AG09309 (cell line): ENCODE measurements around the gene AK9.

Experiments used
- DNase-seq: peaks from one replicate; pipeline ENCODE4 v3.0.0-alpha.2; 2010; ENCODE audit warnings: low read depth
- H3K4me3 ChIP-seq: 2 replicates; pipeline ENCODE4 v1.5.1; 2011; ENCODE audit warnings: mild to moderate bottlenecking, low read depth, low read length, moderate library complexity; ENCODE audit not compliant: control insufficient read depth
- TF ChIP-seq, protein P1 (sequence below): IDR thresholded peaks from 2 replicates; pipeline ENCODE4 v1.5.1; 2011; ENCODE audit warnings: mild to moderate bottlenecking, low read depth, low read length, inconsistent platforms; ENCODE audit not compliant: insufficient read depth, control insufficient read depth; ENCODE audit errors: missing control alignments

Gene AK9

DNA sequence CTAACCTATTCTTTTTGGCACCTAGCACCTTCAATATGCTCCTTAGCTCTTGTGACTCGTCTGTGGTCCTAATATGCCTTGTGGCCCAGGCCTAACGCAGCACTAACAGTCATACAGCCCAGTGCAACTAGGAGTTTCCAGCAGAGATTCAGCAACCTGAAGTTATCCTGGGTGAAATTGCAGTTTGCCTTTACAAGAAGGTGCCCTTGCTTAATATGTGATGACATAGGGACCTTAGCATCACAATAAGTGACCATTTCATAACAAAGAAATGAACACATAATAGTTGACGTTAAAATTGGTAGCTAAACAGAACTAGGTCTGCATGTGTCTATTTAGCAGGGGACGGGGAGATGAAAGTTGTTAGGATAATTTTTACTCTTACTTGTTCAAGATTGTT, 10.2 kb upstream of the AK9 start:
- H3K4me3 ChIP-seq, result no peak overlapping the region
- DNase-seq, result no peak
- TF ChIP-seq, protein P1, sequence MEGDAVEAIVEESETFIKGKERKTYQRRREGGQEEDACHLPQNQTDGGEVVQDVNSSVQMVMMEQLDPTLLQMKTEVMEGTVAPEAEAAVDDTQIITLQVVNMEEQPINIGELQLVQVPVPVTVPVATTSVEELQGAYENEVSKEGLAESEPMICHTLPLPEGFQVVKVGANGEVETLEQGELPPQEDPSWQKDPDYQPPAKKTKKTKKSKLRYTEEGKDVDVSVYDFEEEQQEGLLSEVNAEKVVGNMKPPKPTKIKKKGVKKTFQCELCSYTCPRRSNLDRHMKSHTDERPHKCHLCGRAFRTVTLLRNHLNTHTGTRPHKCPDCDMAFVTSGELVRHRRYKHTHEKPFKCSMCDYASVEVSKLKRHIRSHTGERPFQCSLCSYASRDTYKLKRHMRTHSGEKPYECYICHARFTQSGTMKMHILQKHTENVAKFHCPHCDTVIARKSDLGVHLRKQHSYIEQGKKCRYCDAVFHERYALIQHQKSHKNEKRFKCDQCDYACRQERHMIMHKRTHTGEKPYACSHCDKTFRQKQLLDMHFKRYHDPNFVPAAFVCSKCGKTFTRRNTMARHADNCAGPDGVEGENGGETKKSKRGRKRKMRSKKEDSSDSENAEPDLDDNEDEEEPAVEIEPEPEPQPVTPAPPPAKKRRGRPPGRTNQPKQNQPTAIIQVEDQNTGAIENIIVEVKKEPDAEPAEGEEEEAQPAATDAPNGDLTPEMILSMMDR, result no peak

DNA sequence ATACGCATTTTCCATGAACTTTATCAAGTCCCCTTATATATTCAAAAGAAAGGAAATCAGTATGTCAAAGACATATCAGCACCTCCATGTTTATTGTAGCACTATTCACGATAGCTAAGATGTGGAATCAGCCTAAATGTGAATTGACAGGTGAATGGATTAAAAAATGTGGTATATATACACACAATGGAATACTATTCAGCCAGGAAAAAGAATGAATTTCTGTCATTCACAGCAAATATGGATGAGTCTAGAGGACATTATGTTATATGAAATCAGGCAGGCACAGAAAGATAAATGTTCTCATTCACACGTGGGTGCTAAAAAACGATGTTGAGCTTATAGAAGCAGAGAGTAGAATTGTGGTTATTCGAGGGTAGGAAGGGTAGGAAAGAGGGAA, 5.4 kb upstream of the AK9 start:
- DNase-seq, result no peak
- TF ChIP-seq, protein P1, result no peak
- no peak overlapping the region for H3K4me3 ChIP-seq

DNA sequence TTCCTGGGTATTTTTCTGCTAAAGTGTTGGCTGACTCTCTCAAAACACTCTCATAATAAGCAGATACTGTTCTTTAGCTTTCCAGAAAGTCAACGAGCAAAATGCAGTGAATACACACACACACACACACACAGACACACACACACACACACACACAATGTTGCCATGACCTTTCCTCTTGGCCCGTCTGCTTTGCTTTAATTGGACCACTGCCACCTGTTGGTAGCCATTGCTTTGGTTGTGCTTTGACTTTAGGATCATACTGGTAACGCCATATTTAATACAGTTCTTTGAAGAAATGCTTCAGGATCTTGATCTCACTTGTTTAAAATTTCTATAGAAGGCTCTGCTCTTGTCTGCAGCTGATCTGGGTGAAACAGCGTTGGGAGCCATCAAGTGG, 4.5 kb upstream of the AK9 start:
- DNase-seq, result no peak
- no peak overlapping the region for H3K4me3 ChIP-seq
- TF ChIP-seq, protein P1, result no peak

DNA sequence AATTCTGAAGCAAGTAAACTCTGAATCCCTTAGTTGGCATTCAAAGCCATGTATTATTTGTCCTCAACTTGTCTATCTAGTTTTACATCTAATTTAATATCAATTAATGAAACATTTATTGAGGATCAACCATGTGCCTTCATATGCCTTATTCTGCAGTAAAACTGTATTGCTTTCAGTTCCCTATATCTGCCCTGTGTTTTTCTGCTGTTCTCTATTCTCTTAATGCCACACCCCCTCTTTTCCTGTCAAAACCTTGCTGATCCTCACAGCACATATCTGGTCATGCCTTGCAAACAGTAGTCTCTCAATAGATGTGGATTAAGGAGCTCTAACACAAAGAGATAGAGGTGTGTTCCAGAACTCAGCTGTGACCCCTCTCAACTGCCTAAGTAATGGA, 2.1 kb upstream of the AK9 start:
- DNase-seq, result no peak
- H3K4me3 ChIP-seq, result no peak overlapping the region
- TF ChIP-seq, protein P1, result no peak

DNA sequence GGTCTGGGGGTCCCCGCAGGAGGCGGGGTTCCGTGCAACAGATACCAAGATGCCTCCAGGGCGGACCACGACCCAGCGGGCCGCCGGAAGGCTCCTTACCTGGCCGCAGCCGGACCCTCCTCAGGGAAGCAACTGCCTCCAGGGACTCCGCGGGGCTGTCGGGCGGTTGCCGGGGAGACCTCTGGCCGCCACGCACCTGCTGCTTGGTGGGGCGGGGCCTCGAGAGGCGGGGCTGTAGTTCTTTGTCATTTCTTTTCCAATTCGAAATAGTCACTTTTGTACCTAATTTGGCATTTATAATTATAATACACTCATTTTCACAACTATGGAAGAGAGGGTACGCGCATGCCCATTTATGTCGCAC, 647 bp downstream of the AK9 start:
- H3K4me3 ChIP-seq, result peak overlapping the region; percentile 75
- DNase-seq, result no peak
- TF ChIP-seq, protein P1, result no peak

DNA sequence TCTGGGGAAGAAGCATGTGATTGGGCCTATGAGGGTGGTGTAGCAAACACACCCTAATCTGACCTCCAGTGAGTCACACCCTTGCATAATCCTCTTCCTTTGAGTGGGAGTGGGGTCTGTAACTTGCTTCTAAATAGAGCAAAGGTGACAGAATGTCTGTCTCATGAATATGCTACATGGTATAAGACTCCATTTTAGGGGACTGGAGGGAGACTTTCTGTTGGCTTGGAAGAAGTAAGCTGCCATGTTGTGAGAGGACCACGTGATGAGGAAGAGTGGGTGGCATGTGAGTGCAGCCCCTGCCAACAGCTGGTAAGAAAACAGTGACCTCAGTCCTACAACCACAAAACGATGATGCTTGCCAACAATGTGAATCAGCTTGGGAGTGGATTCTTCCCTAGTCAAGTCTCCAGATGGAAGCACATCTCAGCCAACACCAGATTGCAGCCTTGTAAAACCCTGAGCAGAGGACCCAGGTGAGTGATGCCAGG, 3.7 kb downstream of the AK9 start:
- DNase-seq, result peak; percentile 80
- TF ChIP-seq, protein P1, result no peak
- H3K4me3 ChIP-seq, result no peak overlapping the region
